Activated naive CD4-positive, alpha-beta T cell treated with anti-CD3 and anti-CD28 coated beads for 36 hours (primary cell): ENCODE data around the gene WDR74. TPM values are rescaled to one million over a fixed set of nuclear protein-coding genes. Genes with fewer than 3 reads are reported as not detected.
A peak's percentile ranks its signal among the peaks of the same experiment; 100 is the strongest.

Source experiments
- CTCF ChIA-PET: fragments of 350-600 bp; sonication (Branson Sonifier 250); formaldehyde crosslinking; loops from one replicate; lab custom pipeline; 2021; ENCODE audit warnings: antibody characterized with exemption; lab: Charles Lee
- DNase-seq: peaks from one replicate; pipeline ENCODE4 v3.0.0-alpha.2; 2020
- H3K27ac Mint-ChIP-seq: one replicate; pipeline ENCODE4 v1.8.0; 2021; ENCODE audit warnings: mild to moderate bottlenecking, mixed read lengths
- H3K27me3 Mint-ChIP-seq: one replicate; pipeline ENCODE4 v1.8.0; 2021; ENCODE audit warnings: low read depth, mixed read lengths
- H3K36me3 Mint-ChIP-seq: one replicate; pipeline ENCODE4 v1.8.0; 2021; ENCODE audit warnings: low read depth, mixed read lengths
- H3K4me1 Mint-ChIP-seq: one replicate; pipeline ENCODE4 v1.8.0; 2021; ENCODE audit warnings: low read depth, mixed read lengths
- H3K4me3 Mint-ChIP-seq: one replicate; pipeline ENCODE4 v1.8.0; 2021; ENCODE audit warnings: mild to moderate bottlenecking, moderate library complexity, mixed read lengths
- H3K9me3 Mint-ChIP-seq: one replicate; pipeline ENCODE4 v1.8.0; 2021; ENCODE audit warnings: mixed read lengths
- intact Hi-C: fragments of 100-400 bp; cut with micrococcal nuclease; formaldehyde crosslinking; loops from one replicate; pipeline ENCODE4 v1.15.1; 2023
- total RNA-seq, 2 experiments: library from RNA; stranded (reverse); gene quantifications; one replicate each; pipeline ENCODE4 v1.2.3, GENCODE V29; 2021

The WDR74 gene
- total RNA-seq, 2 experiments from 2014 or later = 74.4 to 78.7 TPM

GRCh38 chr11:62857541-62857982, 18.2 kb upstream of the WDR74 start:
- H3K27me3 Mint-ChIP-seq = no peaks in the 10 kb centered on the region
- peak overlapping the region; percentile 99 for H3K4me3 Mint-ChIP-seq
- H3K27ac Mint-ChIP-seq = peak overlapping the region; percentile 57
- H3K9me3 Mint-ChIP-seq = no peaks in the 10 kb centered on the region
- CTCF ChIA-PET = interaction anchor here (0.8 to 3.4 kb wide), 5 partner anchors 8 to 131 kb away, joined by 3 to 28 read pairs (median 3); partner anchors contain the start of genes SLC3A2 and TMEM179B
- intact Hi-C loops = loop anchor here (5.0 kb wide), 1 partner anchor 185 kb away; the partner anchor contains the start of genes LBHD1 and UQCC3
- DNase-seq = no peak
- H3K4me1 Mint-ChIP-seq = peaks cover 54% of the 10 kb centered on the region
- peaks cover 63% of the 10 kb centered on the region for H3K36me3 Mint-ChIP-seq

- DNase-seq = no peak
- peaks cover 72% of the 10 kb centered on the region for H3K36me3 Mint-ChIP-seq
- H3K9me3 Mint-ChIP-seq = no peaks in the 10 kb centered on the region
- H3K27me3 Mint-ChIP-seq = no peaks in the 10 kb centered on the region
- CTCF ChIA-PET = interaction anchor here (0.6 to 3.4 kb wide), 11 partner anchors 9 to 284 kb away, joined by 3 to 28 read pairs (median 4); partner anchors contain the start of genes SLC3A2 and TMEM179B
- H3K4me3 Mint-ChIP-seq = peak overlapping the region; percentile 99
- H3K4me1 Mint-ChIP-seq = peaks cover 59% of the 10 kb centered on the region
- intact Hi-C loops = loop anchor here (1.0 to 5.0 kb wide), 5 partner anchors 25 to 184 kb away; partner anchors contain the start of genes HNRNPUL2, LBHD1, TAF6L and TMEM179B
- peak overlapping the region; percentile 96 for H3K27ac Mint-ChIP-seq
Observed at GRCh38 chr11:62856333-62856895, 17.0 kb upstream of the WDR74 start.

- Mint-ChIP-seq H3K4me3 (peak overlapping the region; percentile 99), H3K4me1 (peaks cover 53% of the 10 kb centered on the region), H3K9me3 (no peaks in the 10 kb centered on the region), H3K27me3 (no peaks in the 10 kb centered on the region), H3K36me3 (peaks cover 72% of the 10 kb centered on the region), H3K27ac (peak overlapping the region; percentile 96)
- CTCF ChIA-PET = interaction anchor here (0.6 to 3.4 kb wide), 12 partner anchors 10 to 284 kb away, joined by 3 to 28 read pairs (median 4); partner anchors contain the start of genes SLC3A2 and TMEM179B
- intact Hi-C loops = loop anchor here (1.0 to 5.0 kb wide), 7 partner anchors 13 to 183 kb away; partner anchors contain the start of genes HNRNPUL2, LBHD1, NXF1 and TAF6L
- peak; percentile 98 for DNase-seq
Observed at GRCh38 chr11:62855571-62856332, 16.4 kb upstream of the WDR74 start.

- no peak for DNase-seq
- peak overlapping the region; percentile 96 for H3K27ac Mint-ChIP-seq
- CTCF ChIA-PET = interaction anchor here (0.6 to 3.4 kb wide), 6 partner anchors 10 to 104 kb away, joined by 4 to 28 read pairs (median 4); partner anchors contain the start of gene TMEM179B
- peaks cover 49% of the 10 kb centered on the region for H3K4me1 Mint-ChIP-seq
- H3K36me3 Mint-ChIP-seq = peaks cover 72% of the 10 kb centered on the region
- peak overlapping the region; percentile 99 for H3K4me3 Mint-ChIP-seq
- no peaks in the 10 kb centered on the region for H3K9me3 Mint-ChIP-seq
- no peaks in the 10 kb centered on the region for H3K27me3 Mint-ChIP-seq
- intact Hi-C loops = loop anchor here (1.0 to 5.0 kb wide), 4 partner anchors 13 to 256 kb away; partner anchors contain the start of genes LBHD1, NXF1 and UQCC3
Observed at GRCh38 chr11:62854825-62855570, 15.6 kb upstream of the WDR74 start.

GRCh38 chr11:62854013-62854824, 14.8 kb upstream of the WDR74 start:
- Mint-ChIP-seq H3K4me3 (peak overlapping the region; percentile 99), H3K4me1 (peaks cover 41% of the 10 kb centered on the region), H3K27me3 (no peaks in the 10 kb centered on the region), H3K27ac (peak overlapping the region; percentile 96), H3K9me3 (no peaks in the 10 kb centered on the region), H3K36me3 (peaks cover 64% of the 10 kb centered on the region)
- DNase-seq = no peak
- CTCF ChIA-PET = interaction anchor here (0.9 to 2.5 kb wide), 4 partner anchors 10 to 63 kb away, joined by 3 to 6 read pairs (median 4); partner anchors contain the start of gene SLC3A2
- intact Hi-C loops = loop anchor here (1.0 kb wide), 1 partner anchor 255 kb away; no protein-coding TSS in a partner anchor

- Mint-ChIP-seq H3K4me3 (peak overlapping the region; percentile 99), H3K9me3 (no peaks in the 10 kb centered on the region), H3K36me3 (peaks cover 61% of the 10 kb centered on the region), H3K4me1 (peaks cover 37% of the 10 kb centered on the region), H3K27ac (peak overlapping the region; percentile 96), H3K27me3 (no peaks in the 10 kb centered on the region)
- peak; percentile 49 for DNase-seq
- CTCF ChIA-PET = interaction anchor here (0.8 to 2.5 kb wide), 5 partner anchors 9 to 288 kb away, joined by 3 to 6 read pairs (median 4); partner anchors contain the start of gene SLC3A2
- intact Hi-C loops = no loop called here
Observed at GRCh38 chr11:62853279-62853965, 14.0 kb upstream of the WDR74 start.

- intact Hi-C loops = no loop called here
- CTCF ChIA-PET = interaction anchor here (0.7 to 0.8 kb wide), 2 partner anchors 59 to 287 kb away, joined by 3 read pairs; no protein-coding TSS in a partner anchor
- DNase-seq = no peak
- Mint-ChIP-seq H3K36me3 (peaks cover 53% of the 10 kb centered on the region), H3K4me3 (peak overlapping the region; percentile 99), H3K27me3 (no peaks in the 10 kb centered on the region), H3K4me1 (peaks cover 30% of the 10 kb centered on the region), H3K27ac (peak overlapping the region; percentile 96), H3K9me3 (no peaks in the 10 kb centered on the region)
Observed at GRCh38 chr11:62852523-62853188, 13.3 kb upstream of the WDR74 start.

GRCh38 chr11:62851807-62852522, 12.6 kb upstream of the WDR74 start:
- DNase-seq = no peak
- H3K36me3 Mint-ChIP-seq = peaks cover 49% of the 10 kb centered on the region
- intact Hi-C loops = no loop called here
- H3K4me1 Mint-ChIP-seq = peaks cover 23% of the 10 kb centered on the region
- no peaks in the 10 kb centered on the region for H3K9me3 Mint-ChIP-seq
- H3K27me3 Mint-ChIP-seq = no peaks in the 10 kb centered on the region
- CTCF ChIA-PET = interaction anchor here (0.6 to 2.2 kb wide), 3 partner anchors 10 to 58 kb away, joined by 3 to 7 read pairs (median 3); no protein-coding TSS in a partner anchor
- peak overlapping the region; percentile 99 for H3K4me3 Mint-ChIP-seq
- H3K27ac Mint-ChIP-seq = peak overlapping the region; percentile 84

GRCh38 chr11:62850911-62851806, 11.8 kb upstream of the WDR74 start:
- peaks cover 45% of the 10 kb centered on the region for H3K36me3 Mint-ChIP-seq
- H3K4me3 Mint-ChIP-seq = peak overlapping the region; percentile 99
- no peaks in the 10 kb centered on the region for H3K9me3 Mint-ChIP-seq
- DNase-seq = no peak
- CTCF ChIA-PET = interaction anchor here (0.6 to 2.2 kb wide), 2 partner anchors 10 to 42 kb away, joined by 3 to 7 read pairs; no protein-coding TSS in a partner anchor
- H3K27ac Mint-ChIP-seq = peak overlapping the region; percentile 84
- H3K4me1 Mint-ChIP-seq = peaks cover 23% of the 10 kb centered on the region
- no peaks in the 10 kb centered on the region for H3K27me3 Mint-ChIP-seq
- intact Hi-C loops = no loop called here
